Measurements from ENCODE around the gene BTBD9. TPM values are rescaled to one million over a fixed set of nuclear protein-coding genes. Genes with fewer than 3 reads are reported as not detected.

The BTBD9 gene
- total RNA-seq, 5 donors from 2014 or later (not counting 1 experiment from before 2014, with no cell fraction given) = 29.3 to 67.7 (median 38.1) TPM

DNA sequence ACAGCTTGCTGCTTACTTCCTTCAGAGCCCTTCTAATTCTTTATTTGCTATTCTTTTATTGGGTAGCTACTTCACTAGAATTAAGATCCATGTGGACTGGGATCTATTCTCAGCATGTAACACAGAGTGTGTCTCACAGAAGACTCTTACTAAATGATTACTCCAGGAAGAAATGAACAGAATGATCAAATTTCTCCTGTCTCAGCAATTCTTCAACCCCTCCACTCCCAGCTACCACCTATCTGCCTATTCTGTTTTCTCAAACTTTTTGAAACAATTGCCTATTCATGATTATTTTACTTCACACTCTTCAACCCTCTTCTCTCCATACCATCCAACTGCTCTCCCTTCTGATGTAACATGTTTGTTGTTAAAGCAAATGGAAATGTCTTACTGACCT lies 132.6 kb downstream of the BTBD9 start:
- no peak for ATAC-seq (replicated peaks in 1 of 4)
- POLR2A ChIA-PET = no interaction called here

GRCh38 chr6:38505826-38506225 lies 133.9 kb downstream of the BTBD9 start:
- H3K27ac ChIP-seq (ENCODE audit: low read length) = no peak overlapping the region
- ChIA-PET POLR2A (interaction anchor here in 1 of 2 donors (0.6 kb wide), 1 partner anchor 12 kb away, joined by 3 read pairs; no protein-coding TSS in a partner anchor), CTCF (interaction anchor here in 1 of 2 donors (1.3 kb wide), 1 partner anchor 12 kb away, joined by 6 read pairs; no protein-coding TSS in a partner anchor)
- no peaks in the 10 kb centered on the region for H3K4me1 ChIP-seq (ENCODE audit: control insufficient read depth in 1 of 2, extremely low read depth in 1 of 2, insufficient read depth in 2 of 2, low read length in 2 of 2)
- ATAC-seq (replicated peaks in 1 of 4) (no peak), DNase-seq (no peak)
- H3K36me3 ChIP-seq (ENCODE audit: control insufficient read depth in 2 of 2, extremely low read depth in 1 of 2, insufficient read depth in 1 of 2, low read length in 1 of 2) = no peaks in the 10 kb centered on the region
- Mint-ChIP-seq H3K36me3 (peaks cover 3% of the 10 kb centered on the region), H3K27ac (no peak overlapping the region), H3K27me3 (no peaks in the 10 kb centered on the region), H3K4me3 (no peak overlapping the region), H3K4me1 (no peaks in the 10 kb centered on the region), H3K9me3 (no peaks in the 10 kb centered on the region)
- H3K27me3 ChIP-seq (replicated peaks in 1 of 2; ENCODE audit: control insufficient read depth in 2 of 2, extremely low read depth in 1 of 2, insufficient read depth in 2 of 2, low read length in 1 of 2) = no peaks in the 10 kb centered on the region
- H3K9me3 ChIP-seq = no peaks in the 10 kb centered on the region
- no peak overlapping the region for H3K4me3 ChIP-seq (ENCODE audit: control insufficient read depth in 1 of 2, extremely low read depth in 1 of 2, low read length in 1 of 2)
- WGBS (ENCODE audit: insufficient coverage) = 100% methylated on average over 1 of the region's 5 CpGs

More for the DNA sequence above, 132.6 kb downstream of the BTBD9 start:
- Mint-ChIP-seq H3K4me3 (no peak overlapping the region), H3K36me3 (peaks cover 3% of the 10 kb centered on the region), H3K27me3 (no peaks in the 10 kb centered on the region), H3K9me3 (no peaks in the 10 kb centered on the region), H3K27ac (no peak overlapping the region), H3K4me1 (no peaks in the 10 kb centered on the region)
- no peaks in the 10 kb centered on the region for H3K9me3 ChIP-seq
- no peak overlapping the region for H3K27ac ChIP-seq (ENCODE audit: low read length)
- no peaks in the 10 kb centered on the region for H3K4me1 ChIP-seq (ENCODE audit: control insufficient read depth in 1 of 2, extremely low read depth in 1 of 2, insufficient read depth in 2 of 2, low read length in 2 of 2)
- no peak for DNase-seq
- H3K27me3 ChIP-seq (replicated peaks in 1 of 2; ENCODE audit: control insufficient read depth in 2 of 2, extremely low read depth in 1 of 2, insufficient read depth in 2 of 2, low read length in 1 of 2) = no peaks in the 10 kb centered on the region
- CTCF ChIA-PET = interaction anchor here in 1 of 2 donors (1.3 kb wide), 1 partner anchor 13 kb away, joined by 6 read pairs; no protein-coding TSS in a partner anchor
- no peak overlapping the region for H3K4me3 ChIP-seq (ENCODE audit: control insufficient read depth in 1 of 2, extremely low read depth in 1 of 2, low read length in 1 of 2)
- no peaks in the 10 kb centered on the region for H3K36me3 ChIP-seq (ENCODE audit: control insufficient read depth in 2 of 2, extremely low read depth in 1 of 2, insufficient read depth in 1 of 2, low read length in 1 of 2)

DNA sequence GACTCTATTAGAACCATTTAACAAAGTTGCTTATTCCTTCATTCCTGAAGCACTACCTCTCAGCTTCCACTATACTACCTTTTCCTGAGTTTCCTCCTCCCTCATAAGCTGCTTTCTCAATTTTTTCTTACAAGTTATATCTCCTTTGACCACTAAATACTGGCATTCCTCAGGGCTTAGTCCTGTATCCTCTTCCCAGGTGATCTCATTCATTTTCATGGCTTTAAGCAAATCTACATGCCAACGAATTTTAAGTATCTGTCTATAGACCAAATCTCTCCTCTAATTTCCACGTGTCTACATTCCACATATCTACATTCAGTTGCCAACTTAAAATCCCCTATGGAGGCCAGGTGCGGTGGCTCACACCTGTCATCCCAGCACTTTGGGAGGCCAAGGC lies 134.7 kb downstream of the BTBD9 start:
- WGBS (ENCODE audit: insufficient coverage) = 78% methylated on average over 3 of the region's 3 CpGs
- Mint-ChIP-seq H3K4me1 (no peaks in the 10 kb centered on the region), H3K9me3 (no peaks in the 10 kb centered on the region), H3K36me3 (peaks cover 2% of the 10 kb centered on the region), H3K27ac (no peak overlapping the region), H3K4me3 (no peak overlapping the region), H3K27me3 (no peaks in the 10 kb centered on the region)
- Histone ChIP-seq H3K4me3 (ENCODE audit: control insufficient read depth in 1 of 2, extremely low read depth in 1 of 2, low read length in 1 of 2) (no peak overlapping the region), H3K9me3 (no peaks in the 10 kb centered on the region), H3K4me1 (ENCODE audit: control insufficient read depth in 1 of 2, extremely low read depth in 1 of 2, insufficient read depth in 2 of 2, low read length in 2 of 2) (no peaks in the 10 kb centered on the region), H3K27ac (ENCODE audit: low read length) (no peak overlapping the region), H3K36me3 (ENCODE audit: control insufficient read depth in 2 of 2, extremely low read depth in 1 of 2, insufficient read depth in 1 of 2, low read length in 1 of 2) (no peaks in the 10 kb centered on the region), H3K27me3 (replicated peaks in 1 of 2; ENCODE audit: control insufficient read depth in 2 of 2, extremely low read depth in 1 of 2, insufficient read depth in 2 of 2, low read length in 1 of 2) (no peaks in the 10 kb centered on the region)
- POLR2A ChIA-PET = no interaction called here
- no peak for DNase-seq
- ATAC-seq (replicated peaks in 1 of 4) = no peak
- CTCF ChIA-PET = no interaction called here

DNA sequence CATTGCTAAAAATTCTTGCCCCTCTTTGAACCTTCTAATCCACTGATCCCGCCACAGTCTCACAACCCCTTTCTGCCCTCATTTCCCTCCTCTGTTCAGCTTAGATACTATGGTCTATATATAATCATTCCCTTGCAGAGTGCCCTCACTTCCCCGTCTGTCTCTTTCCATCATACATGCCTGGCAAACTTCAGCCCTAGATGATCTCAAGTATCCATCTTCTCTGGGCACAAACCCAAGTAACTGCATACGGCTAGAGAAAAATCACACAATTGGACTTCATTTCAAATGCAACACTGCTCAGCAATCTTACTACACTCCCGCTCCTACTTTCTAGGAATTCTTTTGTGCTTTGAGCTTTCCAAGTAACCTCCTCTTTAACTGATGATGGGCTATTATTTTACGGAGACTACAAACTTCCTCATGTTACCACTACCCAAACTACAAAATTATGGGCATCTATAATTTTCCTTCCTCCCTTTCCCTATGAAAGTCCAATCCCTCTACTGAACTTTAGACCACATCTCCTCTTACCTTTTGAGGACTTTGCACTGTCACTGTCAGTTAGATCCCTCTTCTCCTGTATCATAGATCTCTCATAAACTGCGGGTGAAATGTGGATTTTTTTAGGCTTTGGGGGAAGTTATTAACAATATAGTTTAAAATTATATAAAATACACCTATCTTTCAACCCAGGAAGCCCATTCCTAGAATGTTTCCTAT lies 135.6 kb downstream of the BTBD9 start:
- Mint-ChIP-seq H3K9me3 (no peaks in the 10 kb centered on the region), H3K27ac (no peak overlapping the region)
- no peaks in the 10 kb centered on the region for H3K4me1 ChIP-seq (ENCODE audit: control insufficient read depth in 1 of 2, extremely low read depth in 1 of 2, insufficient read depth in 2 of 2, low read length in 2 of 2)

GRCh38 chr6:38503032-38503773 lies 136.5 kb downstream of the BTBD9 start:
- POLR2A ChIA-PET = no interaction called here

More for the DNA sequence above, 135.6 kb downstream of the BTBD9 start:
- Histone ChIP-seq H3K9me3 (no peaks in the 10 kb centered on the region), H3K36me3 (ENCODE audit: control insufficient read depth in 2 of 2, extremely low read depth in 1 of 2, insufficient read depth in 1 of 2, low read length in 1 of 2) (no peaks in the 10 kb centered on the region), H3K4me3 (ENCODE audit: control insufficient read depth in 1 of 2, extremely low read depth in 1 of 2, low read length in 1 of 2) (no peak overlapping the region), H3K27ac (ENCODE audit: low read length) (no peak overlapping the region), H3K27me3 (replicated peaks in 1 of 2; ENCODE audit: control insufficient read depth in 2 of 2, extremely low read depth in 1 of 2, insufficient read depth in 2 of 2, low read length in 1 of 2) (no peaks in the 10 kb centered on the region)
- Mint-ChIP-seq H3K4me3 (no peak overlapping the region), H3K4me1 (no peaks in the 10 kb centered on the region), H3K27me3 (no peaks in the 10 kb centered on the region), H3K36me3 (no peaks in the 10 kb centered on the region)
- 95% methylated on average over 5 of the region's 6 CpGs for WGBS (ENCODE audit: insufficient coverage)
- DNase-seq = no peak
- ChIA-PET POLR2A (no interaction called here), CTCF (no interaction called here)
- ATAC-seq (replicated peaks in 1 of 4) = no peak

DNA sequence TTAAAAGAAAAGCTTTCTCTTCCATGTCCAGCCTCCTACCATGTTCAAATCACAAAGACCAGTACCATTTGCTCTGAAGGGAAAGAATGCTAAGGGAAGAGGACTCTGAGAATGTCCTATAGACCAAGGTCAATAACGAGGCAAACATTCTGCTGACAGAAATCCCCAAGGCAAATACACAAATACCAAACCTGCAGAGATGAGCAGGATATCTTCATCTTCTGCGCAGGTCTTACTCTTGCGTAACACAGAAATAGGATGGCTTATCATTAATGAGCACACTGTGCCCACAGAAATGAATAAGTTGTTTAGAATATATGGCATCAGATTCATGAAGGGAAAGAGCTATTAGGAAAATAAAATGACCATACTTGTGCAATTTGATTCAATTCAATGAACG lies 137.3 kb downstream of the BTBD9 start:
- WGBS (ENCODE audit: insufficient coverage) = 60% methylated on average over 1 of the region's 4 CpGs
- no peak overlapping the region for H3K4me3 ChIP-seq (ENCODE audit: control insufficient read depth in 1 of 2, extremely low read depth in 1 of 2, low read length in 1 of 2)
- no peak overlapping the region for H3K27ac ChIP-seq (ENCODE audit: low read length)
- no peaks in the 10 kb centered on the region for H3K9me3 ChIP-seq
- no peaks in the 10 kb centered on the region for H3K4me1 ChIP-seq (ENCODE audit: control insufficient read depth in 1 of 2, extremely low read depth in 1 of 2, insufficient read depth in 2 of 2, low read length in 2 of 2)
- Mint-ChIP-seq H3K36me3 (no peaks in the 10 kb centered on the region), H3K27ac (no peak overlapping the region), H3K9me3 (no peaks in the 10 kb centered on the region), H3K27me3 (no peaks in the 10 kb centered on the region), H3K4me3 (no peak overlapping the region), H3K4me1 (no peaks in the 10 kb centered on the region)
- ATAC-seq (replicated peaks in 1 of 4) (no peak), DNase-seq (no peak)
- POLR2A ChIA-PET = interaction anchor here in 1 of 2 donors (0.5 kb wide), 2 partner anchors 11 to 201 kb away, joined by 3 to 4 read pairs; no protein-coding TSS in a partner anchor
- H3K27me3 ChIP-seq (replicated peaks in 1 of 2; ENCODE audit: control insufficient read depth in 2 of 2, extremely low read depth in 1 of 2, insufficient read depth in 2 of 2, low read length in 1 of 2) = no peaks in the 10 kb centered on the region
- H3K36me3 ChIP-seq (ENCODE audit: control insufficient read depth in 2 of 2, extremely low read depth in 1 of 2, insufficient read depth in 1 of 2, low read length in 1 of 2) = no peaks in the 10 kb centered on the region
- CTCF ChIA-PET = interaction anchor here in 1 of 2 donors (1.2 kb wide), 1 partner anchor 8 kb away, joined by 6 read pairs; no protein-coding TSS in a partner anchor

More at GRCh38 chr6:38503032-38503773, 136.5 kb downstream of the BTBD9 start:
- Mint-ChIP-seq H3K27ac (no peak overlapping the region), H3K9me3 (no peaks in the 10 kb centered on the region), H3K36me3 (no peaks in the 10 kb centered on the region), H3K4me1 (no peaks in the 10 kb centered on the region), H3K4me3 (no peak overlapping the region), H3K27me3 (no peaks in the 10 kb centered on the region)
- ATAC-seq (replicated peaks in 1 of 4) (no peak), DNase-seq (no peak)
- Histone ChIP-seq H3K9me3 (no peaks in the 10 kb centered on the region), H3K4me3 (ENCODE audit: control insufficient read depth in 1 of 2, extremely low read depth in 1 of 2, low read length in 1 of 2) (no peak overlapping the region), H3K36me3 (ENCODE audit: control insufficient read depth in 2 of 2, extremely low read depth in 1 of 2, insufficient read depth in 1 of 2, low read length in 1 of 2) (no peaks in the 10 kb centered on the region), H3K4me1 (ENCODE audit: control insufficient read depth in 1 of 2, extremely low read depth in 1 of 2, insufficient read depth in 2 of 2, low read length in 2 of 2) (no peaks in the 10 kb centered on the region), H3K27me3 (replicated peaks in 1 of 2; ENCODE audit: control insufficient read depth in 2 of 2, extremely low read depth in 1 of 2, insufficient read depth in 2 of 2, low read length in 1 of 2) (no peaks in the 10 kb centered on the region), H3K27ac (ENCODE audit: low read length) (no peak overlapping the region)
- CTCF ChIA-PET = interaction anchor here in 1 of 2 donors (1.2 kb wide), 1 partner anchor 9 kb away, joined by 6 read pairs; no protein-coding TSS in a partner anchor
- WGBS (ENCODE audit: insufficient coverage) = 91% methylated on average over 4 of the region's 5 CpGs

Data from T-cell (primary cell).